ENCODE results near the gene SMIM5.

DNA sequence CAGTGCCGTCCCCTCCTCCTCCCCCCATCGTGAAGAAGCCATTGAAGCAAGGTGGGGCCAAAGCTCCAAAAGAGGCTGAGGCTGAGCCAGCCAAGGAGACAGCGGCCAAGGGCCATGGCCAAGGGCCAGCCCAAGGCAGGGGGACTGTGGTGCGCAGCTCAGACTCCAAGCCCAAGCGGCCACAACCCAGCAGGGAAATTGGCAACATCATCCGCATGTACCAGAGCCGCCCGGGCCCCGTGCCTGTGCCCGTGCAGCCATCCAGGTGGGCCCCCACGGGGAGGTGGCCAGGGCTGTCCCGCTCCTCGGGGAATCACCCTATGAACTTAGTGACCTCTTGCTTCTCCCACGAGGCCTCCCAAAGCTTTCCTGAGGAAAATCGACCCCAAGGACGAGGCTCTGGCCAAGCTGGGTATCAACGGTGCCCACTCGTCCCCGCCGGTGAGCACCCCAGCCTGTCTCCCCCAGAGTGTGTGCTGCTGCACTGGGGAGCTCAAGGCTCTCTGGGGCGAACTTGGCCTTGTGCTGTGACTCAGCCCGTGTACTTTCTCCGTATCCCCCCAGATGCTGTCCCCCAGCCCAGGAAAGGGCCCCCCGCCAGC lies 16.6 kb upstream of the SMIM5 start:
- no peak for TF ChIP-seq EZH2 (IDR thresholded peaks at IDR 0.05)
- TF ChIP-seq, protein P1, sequence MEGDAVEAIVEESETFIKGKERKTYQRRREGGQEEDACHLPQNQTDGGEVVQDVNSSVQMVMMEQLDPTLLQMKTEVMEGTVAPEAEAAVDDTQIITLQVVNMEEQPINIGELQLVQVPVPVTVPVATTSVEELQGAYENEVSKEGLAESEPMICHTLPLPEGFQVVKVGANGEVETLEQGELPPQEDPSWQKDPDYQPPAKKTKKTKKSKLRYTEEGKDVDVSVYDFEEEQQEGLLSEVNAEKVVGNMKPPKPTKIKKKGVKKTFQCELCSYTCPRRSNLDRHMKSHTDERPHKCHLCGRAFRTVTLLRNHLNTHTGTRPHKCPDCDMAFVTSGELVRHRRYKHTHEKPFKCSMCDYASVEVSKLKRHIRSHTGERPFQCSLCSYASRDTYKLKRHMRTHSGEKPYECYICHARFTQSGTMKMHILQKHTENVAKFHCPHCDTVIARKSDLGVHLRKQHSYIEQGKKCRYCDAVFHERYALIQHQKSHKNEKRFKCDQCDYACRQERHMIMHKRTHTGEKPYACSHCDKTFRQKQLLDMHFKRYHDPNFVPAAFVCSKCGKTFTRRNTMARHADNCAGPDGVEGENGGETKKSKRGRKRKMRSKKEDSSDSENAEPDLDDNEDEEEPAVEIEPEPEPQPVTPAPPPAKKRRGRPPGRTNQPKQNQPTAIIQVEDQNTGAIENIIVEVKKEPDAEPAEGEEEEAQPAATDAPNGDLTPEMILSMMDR (IDR thresholded peaks at IDR 0.05), result no peak
- no peak for TF ChIP-seq EZH2phosphoT487 (IDR thresholded peaks at IDR 0.05)

Measured in neural progenitor cell (in vitro differentiated cells).